HepG2 (cell line): ENCODE measurements around the gene RRP12. TPM values are rescaled to one million over a fixed set of nuclear protein-coding genes. Genes with fewer than 3 reads are reported as not detected.

Experiments
- CHD4 ChIP-seq: fragments of 200-600 bp; sonication (generic); IDR thresholded peaks from 2 replicates; pipeline ENCODE4 v1.7.0; 2017; ENCODE audit warnings: mild to moderate bottlenecking, low read length, borderline replicate concordance
- HDAC6 ChIP-seq: fragments of 200-600 bp; sonication (generic); IDR thresholded peaks from 2 replicates; pipeline ENCODE4 v1.7.0; 2017; ENCODE audit warnings: mild to moderate bottlenecking, antibody characterized with exemption, low read length, low read depth
- KAT7 ChIP-seq: IDR thresholded peaks from 2 replicates; pipeline ENCODE4 v1.6.1; 2018; ENCODE audit warnings: borderline replicate concordance, missing compliant biosample characterization
- KIAA2018 ChIP-seq: sonication (generic); formaldehyde crosslinking; IDR thresholded peaks from 2 replicates; pipeline ENCODE4 v1.5.0; 2020; ENCODE audit warnings: mild to moderate bottlenecking, missing genetic modification reagents, borderline replicate concordance
- NCOR1 ChIP-seq: fragments of 200-600 bp; sonication (generic); IDR thresholded peaks from 2 replicates; pipeline ENCODE4 v1.7.0; 2017; ENCODE audit warnings: antibody characterized with exemption, low read length, borderline replicate concordance
- NFE2L1 ChIP-seq: sonication (generic); formaldehyde crosslinking; IDR thresholded peaks from 2 replicates; pipeline ENCODE4 v1.4.0; 2020; ENCODE audit warnings: missing genetic modification reagents, mild to moderate bottlenecking, borderline replicate concordance
- RFX3 ChIP-seq: IDR thresholded peaks from 2 replicates; pipeline ENCODE4 v1.6.1; 2016; ENCODE audit warnings: missing biosample characterization, missing genetic modification reagents
- SNAPC5 ChIP-seq: sonication (generic); formaldehyde crosslinking; IDR thresholded peaks from 2 replicates; pipeline ENCODE4 v1.8.1; 2023; ENCODE audit warnings: mild to moderate bottlenecking, missing genetic modification reagents, borderline replicate concordance
- TRIM24 ChIP-seq: sonication (generic); formaldehyde crosslinking; IDR thresholded peaks from 2 replicates; pipeline ENCODE4 v1.8.0; 2022; ENCODE audit warnings: mild to moderate bottlenecking, missing genetic modification reagents
- ZBTB33 ChIP-seq: sonication (generic); formaldehyde crosslinking; IDR thresholded peaks from 2 replicates; pipeline ENCODE4 v1.4.0; 2020; ENCODE audit warnings: missing genetic modification reagents
- ZBTB44 ChIP-seq: sonication (generic); formaldehyde crosslinking; IDR thresholded peaks from 2 replicates; pipeline ENCODE4 v1.4.0; 2020; ENCODE audit warnings: missing genetic modification reagents
- ZFP36 ChIP-seq: fragments of 150-350 bp; IDR thresholded peaks from 2 replicates; pipeline ENCODE4 v1.6.1; 2018; ENCODE audit warnings: borderline replicate concordance, low read length, low read depth; ENCODE audit not compliant: partially characterized antibody
- ZNF34 ChIP-seq: sonication (generic); formaldehyde crosslinking; IDR thresholded peaks from 2 replicates; pipeline ENCODE4 v1.4.0; 2020; ENCODE audit warnings: mild to moderate bottlenecking, missing genetic modification reagents, borderline replicate concordance
- ZNF737 ChIP-seq: sonication (generic); formaldehyde crosslinking; IDR thresholded peaks from 2 replicates; pipeline ENCODE4 v1.5.0; 2020; ENCODE audit warnings: missing genetic modification reagents, mild to moderate bottlenecking, borderline replicate concordance
- polyA plus RNA-seq, 8 experiments: library from polyadenylated mRNA; depleted of rRNA in 3 of 8; stranded (reverse) in 7 of 8; unstranded in 1 of 8; fragments of >200 nt; fragmentation: Illumina TruSeq in 4 of 8; extraction: Trizol in 4 of 8; gene quantifications; 2 replicates each; pipeline versions ENCODE4 v1.2.1 to v1.2.3, GENCODE V29; 2011 to 2016; ENCODE audit warnings: low read depth in 4 of 8, missing spikeins in 1 of 8, mixed read lengths in 1 of 8; ENCODE audit not compliant: insufficient read depth in 1 of 8
- total RNA-seq, 5 experiments: library from RNA; depleted of rRNA; stranded (reverse); fragments of >200 nt; fragmentation: Illumina TruSeq; extraction: Trizol; gene quantifications; 2 replicates each; pipeline ENCODE4 v1.2.3, GENCODE V29; 2016; ENCODE audit warnings: low read depth in 1 of 5

The RRP12 gene
- total and polyA plus RNA-seq, 2 of the 13 experiments (the other 11 are each of a cell fraction or from before 2014, with no cell fraction given) = 13.2 to 39.4 TPM

GRCh38 chr10:97334370-97335175, 66.6 kb downstream of the RRP12 start, which contains the start of gene FRAT2 (continued):
- no peak for TF ChIP-seq ZNF737 (CRISPR knock-in tag)
- no peak for TF ChIP-seq RFX3
- no peak for TF ChIP-seq ZBTB33 (CRISPR knock-in tag)
- TF ChIP-seq NFE2L1 (CRISPR knock-in tag) = no peak
- peak; percentile 60; the same call in 1 of the 2 replicates for TF ChIP-seq KAT7 (CRISPR knock-in tag)
- TF ChIP-seq KIAA2018 (CRISPR knock-in tag) = no peak
- TF ChIP-seq SNAPC5 (CRISPR knock-in tag) = no peak
- TF ChIP-seq CHD4 = no peak
- no peak for TF ChIP-seq ZFP36
- no peak for TF ChIP-seq HDAC6
- TF ChIP-seq ZNF34 (CRISPR knock-in tag) = no peak
- peak; percentile 63; the same call in 1 of the 2 replicates for TF ChIP-seq NCOR1
- no peak for TF ChIP-seq TRIM24
- 0 out of 2 replicates have a peak, but pooled peaks have one; percentile 37 for TF ChIP-seq ZBTB44
